IPS-15b (cell line): Measurements from ENCODE around the gene MBTPS1.

Experiments used
- H3K27me3 ChIP-seq: one replicate; pipeline ENCODE4 v1.6.1; 2013; ENCODE audit warnings: low read length; ENCODE audit not compliant: control insufficient read depth, insufficient read depth
- H3K36me3 ChIP-seq: one replicate; pipeline ENCODE4 v1.6.1; 2013; ENCODE audit warnings: low read length; ENCODE audit not compliant: control insufficient read depth, insufficient read depth
- H3K4me1 ChIP-seq: one replicate; pipeline ENCODE4 v1.6.1; 2013; ENCODE audit warnings: mild to moderate bottlenecking, low read length; ENCODE audit not compliant: control insufficient read depth, insufficient read depth
- H3K4me3 ChIP-seq: one replicate; pipeline ENCODE4 v1.5.1; 2013; ENCODE audit warnings: low read depth, low read length
- H3K9ac ChIP-seq: one replicate; pipeline ENCODE4 v1.6.1; 2013; ENCODE audit warnings: low read depth, mild to moderate bottlenecking, low read length
- H3K9me3 ChIP-seq: one replicate; pipeline ENCODE4 v1.6.1; 2013; ENCODE audit warnings: mild to moderate bottlenecking, low read length; ENCODE audit not compliant: control insufficient read depth, insufficient read depth

Gene MBTPS1

GRCh38 chr16:84004442-84004841 is 112.3 kb downstream of the MBTPS1 start:
- no peak overlapping the region for H3K9ac ChIP-seq
- H3K4me1 ChIP-seq: no peaks in the 10 kb centered on the region
- H3K27me3 ChIP-seq: no peaks in the 10 kb centered on the region
- H3K36me3 ChIP-seq: no peaks in the 10 kb centered on the region
- no peaks in the 10 kb centered on the region for H3K9me3 ChIP-seq
- no peak overlapping the region for H3K4me3 ChIP-seq
